Measurements from ENCODE around the gene FAM78A.

DNA sequence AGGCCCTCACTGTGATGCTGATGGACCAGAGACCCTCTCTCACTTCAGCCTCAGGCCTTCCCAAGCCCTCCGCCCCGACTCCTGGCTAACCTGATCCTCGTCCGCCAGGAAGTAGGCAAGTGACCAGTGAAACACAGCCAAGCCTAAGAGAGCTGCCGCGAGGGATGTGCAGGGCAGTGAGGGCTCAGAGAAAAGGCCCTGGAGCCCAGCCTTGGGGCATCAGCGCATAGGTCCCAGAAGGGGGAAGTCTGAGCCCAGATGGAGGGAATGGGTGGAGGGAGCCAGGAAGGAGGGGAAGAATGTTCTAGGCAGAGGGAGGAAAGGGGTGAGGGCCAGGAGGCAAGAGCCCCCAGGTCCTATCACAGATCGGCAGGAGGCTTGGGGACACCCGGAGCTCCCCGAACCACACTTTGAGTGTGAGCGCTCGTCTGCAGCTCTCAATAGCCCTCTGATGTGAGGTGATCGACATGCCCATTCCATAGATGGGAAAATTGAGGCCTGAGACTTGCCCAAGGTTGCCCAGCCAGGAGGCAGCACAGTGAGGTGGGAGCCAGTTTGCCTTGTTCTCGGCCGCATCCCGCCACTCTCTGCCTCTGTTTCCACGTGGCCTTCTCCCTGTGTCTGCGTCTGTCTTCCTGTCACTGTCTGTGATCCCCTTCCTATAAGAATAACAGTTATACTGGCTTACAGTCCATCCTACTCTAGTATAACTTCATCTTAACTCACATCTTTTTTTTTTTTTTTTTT is 33.4 kb upstream of the FAM78A start:
- TF ChIP-seq EZH2phosphoT487 (IDR thresholded peaks at IDR 0.05; ENCODE audit: insufficient read depth, low read depth) (no peak), EZH2 (IDR thresholded peaks at IDR 0.05; ENCODE audit: insufficient read depth, poor library complexity, severe bottlenecking) (no peak)
